Measurements from ENCODE around the gene ULK2.
"Not testable (repeated sequence)": the region's sequence is repeated elsewhere in the genome, so short reads cannot be mapped to it uniquely, and the experiment has no call there.

ULK2 gene

GRCh38 chr17:19867329-19868078 lies at the start of gene ULK2:
Gene ULK2 (minus strand): TSS chr17:19867936. CDS start chr17:19867417, 519 bp downstream.
- peak; percentile 85 for DNase-seq

DNA sequence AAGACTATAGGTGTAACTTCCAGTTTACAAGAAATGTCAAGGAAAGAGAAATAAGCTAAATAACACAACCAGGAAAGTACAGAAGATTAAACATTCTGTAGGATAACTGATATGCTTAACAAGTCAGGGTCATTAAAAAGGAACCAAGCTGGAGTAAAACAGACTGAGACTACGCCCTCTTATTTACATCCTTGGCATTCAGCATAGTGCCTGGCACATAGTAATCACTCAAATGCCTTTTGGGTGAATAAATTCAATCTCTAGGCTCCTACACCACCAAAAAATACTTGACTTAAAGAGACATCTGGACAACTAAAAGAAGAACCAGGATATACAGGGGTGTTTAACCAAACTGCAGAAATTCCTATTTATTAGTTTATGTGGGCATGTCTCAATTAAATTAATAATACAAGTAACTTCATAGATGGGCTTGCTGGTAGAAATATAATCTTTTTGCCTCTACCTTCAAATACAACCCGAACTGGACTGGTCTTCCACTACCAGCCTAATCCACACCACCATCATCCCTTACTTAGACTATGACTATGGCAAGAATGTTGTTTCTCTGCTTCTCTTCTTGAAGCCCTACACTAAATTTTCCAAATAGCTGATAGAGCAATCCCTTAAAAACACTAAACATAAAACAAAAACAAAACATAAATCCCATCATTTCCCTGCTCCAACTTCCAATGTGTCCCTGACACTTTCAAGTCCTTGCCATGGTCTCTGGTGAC lies 47.7 kb upstream of the ULK2 start:
- no peak for DNase-seq

DNA sequence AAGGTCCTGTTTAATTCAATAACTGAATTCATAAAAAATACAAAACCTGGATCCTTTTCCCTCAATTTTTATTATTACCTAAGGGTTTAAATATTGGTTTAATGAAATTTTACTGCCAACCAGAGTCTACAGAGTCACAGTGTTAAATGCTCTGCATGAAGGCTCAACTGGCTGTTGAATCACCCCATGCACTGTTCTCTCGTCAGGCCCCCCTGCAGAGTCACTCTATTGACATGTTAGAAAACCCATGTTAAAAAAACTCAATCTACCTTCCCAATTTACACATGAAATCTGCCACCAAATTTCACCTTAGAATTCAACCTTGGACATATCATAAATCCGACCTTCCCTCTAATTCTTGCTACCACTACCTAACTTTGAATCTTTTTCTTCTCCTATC lies 43.3 kb upstream of the ULK2 start:
- no peak for DNase-seq

DNA sequence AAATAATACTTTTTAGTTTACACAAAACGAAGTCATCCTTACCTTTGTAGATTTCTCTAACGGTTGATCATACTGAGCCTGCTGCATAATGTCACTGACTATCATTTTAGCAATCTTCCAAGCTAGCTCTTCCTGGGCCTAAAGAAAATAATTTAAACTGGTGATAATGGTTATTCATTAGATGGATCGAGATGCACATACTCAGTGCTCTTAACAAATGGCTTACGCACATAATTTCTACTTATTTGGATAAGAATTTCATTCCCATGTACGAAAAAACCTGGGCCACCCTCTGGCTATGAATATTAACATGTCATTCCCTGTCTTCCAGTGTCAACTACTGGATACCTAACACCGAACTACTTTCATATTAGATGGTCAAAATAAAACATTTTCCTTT lies 41.4 kb upstream of the ULK2 start:
- DNase-seq: no peak

- DNase-seq: peak; percentile 29
Measured at GRCh38 chr17:19905502-19905901, 37.8 kb upstream of the ULK2 start.

GRCh38 chr17:19904924-19905323 lies 37.2 kb upstream of the ULK2 start:
- DNase-seq: no peak

- DNase-seq: no peak
Measured at GRCh38 chr17:19904412-19904811, 36.7 kb upstream of the ULK2 start.

DNA sequence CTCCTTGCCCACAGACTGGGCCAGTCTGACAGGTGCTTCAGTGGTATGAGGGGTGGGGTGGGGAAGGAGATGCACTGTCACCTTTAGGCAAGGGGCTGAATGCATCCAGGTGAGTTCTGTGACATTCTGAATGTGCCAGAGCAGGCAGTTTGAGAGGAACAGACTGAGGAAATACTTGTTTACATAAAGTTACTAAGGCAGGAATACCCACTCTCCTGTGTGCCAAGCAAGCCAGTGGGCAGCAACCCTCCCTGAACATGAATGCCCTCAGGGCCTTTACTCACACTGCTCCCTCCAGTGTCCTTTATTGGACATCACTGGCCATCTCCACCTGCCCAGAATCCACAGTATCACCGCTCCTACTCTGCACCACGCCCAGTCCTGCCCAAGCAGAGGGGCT lies 33.1 kb upstream of the ULK2 start:
- no peak for DNase-seq

DNA sequence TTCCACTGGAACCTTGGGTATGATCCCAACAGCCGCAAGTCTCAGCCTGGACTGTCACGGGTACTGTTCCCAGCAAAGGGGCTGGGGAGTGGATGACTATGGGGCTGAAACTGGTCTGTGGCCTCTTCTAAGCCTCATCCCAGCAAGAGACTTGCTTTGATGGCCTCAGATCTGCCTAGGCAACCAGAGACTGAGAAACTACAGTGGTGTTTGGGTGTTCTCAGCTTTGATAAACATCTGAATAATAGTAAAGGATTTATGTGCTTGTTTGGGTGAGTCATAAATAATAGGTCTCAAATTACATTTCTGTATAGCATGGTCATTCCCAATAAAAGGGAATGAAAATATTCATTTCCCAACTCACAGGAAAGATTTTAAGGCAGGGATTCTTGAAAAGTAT lies 30.2 kb upstream of the ULK2 start:
- DNase-seq: peak; percentile 58

DNA sequence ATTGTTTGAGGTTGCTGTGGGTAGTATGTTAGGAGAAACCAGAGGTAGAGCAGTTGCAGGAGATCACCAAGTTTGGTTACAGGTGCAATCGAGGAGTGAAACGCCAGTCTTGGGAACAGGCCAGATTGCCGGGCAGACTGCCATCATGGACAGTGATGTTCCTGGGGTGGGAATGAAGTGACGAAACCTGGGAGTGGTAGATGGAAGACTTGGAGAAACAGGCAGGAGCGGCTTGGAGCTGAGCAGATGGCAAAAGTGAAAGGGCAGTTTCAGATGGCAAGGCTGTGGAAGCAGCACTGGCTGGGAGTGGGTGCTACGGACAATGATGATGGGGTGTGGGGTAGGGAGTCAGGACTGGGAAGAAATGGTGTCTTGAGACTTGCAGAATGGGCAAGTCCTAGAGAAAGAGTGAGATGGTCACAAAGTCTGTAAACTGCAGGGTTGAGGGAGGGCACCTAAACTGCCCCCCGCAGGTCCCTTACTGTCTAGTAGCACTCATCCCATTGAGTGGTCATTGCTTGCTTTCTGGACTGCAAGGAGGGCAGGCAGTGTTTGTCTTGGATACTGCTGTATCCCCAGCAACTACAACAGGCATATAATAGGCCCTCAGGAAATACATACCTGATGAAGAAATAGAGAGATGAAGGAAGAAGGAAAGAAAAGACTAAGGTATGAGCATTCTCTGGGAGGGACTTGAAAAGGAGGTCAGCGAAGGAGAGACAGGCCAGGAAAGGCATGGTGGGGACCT lies 29.5 kb upstream of the ULK2 start:
- peak; percentile 19 for DNase-seq

DNA sequence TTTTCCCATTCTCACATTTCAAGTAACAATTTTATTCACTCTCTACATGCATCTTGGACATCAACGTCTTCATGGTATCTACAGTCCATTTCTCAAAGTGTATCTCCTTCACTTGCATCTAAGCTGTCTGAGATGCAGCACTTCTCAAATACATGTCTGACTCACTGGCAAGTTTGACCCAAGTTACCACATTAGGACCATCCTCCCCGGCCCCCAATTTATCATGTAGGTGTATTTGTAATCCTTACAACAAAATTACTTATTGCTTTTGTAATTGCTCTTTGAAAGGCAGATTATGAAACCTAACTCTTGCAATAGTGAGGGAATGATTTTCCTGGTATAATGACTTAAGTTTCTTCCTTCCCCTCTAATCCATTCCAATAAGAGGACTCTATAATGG lies 28.9 kb upstream of the ULK2 start:
- DNase-seq: no peak

GRCh38 chr17:19890554-19890953 lies 22.8 kb upstream of the ULK2 start:
- DNase-seq: not testable (repeated sequence)

GRCh38 chr17:19890001-19890400 lies 22.3 kb upstream of the ULK2 start:
- not testable (repeated sequence) for DNase-seq

DNA sequence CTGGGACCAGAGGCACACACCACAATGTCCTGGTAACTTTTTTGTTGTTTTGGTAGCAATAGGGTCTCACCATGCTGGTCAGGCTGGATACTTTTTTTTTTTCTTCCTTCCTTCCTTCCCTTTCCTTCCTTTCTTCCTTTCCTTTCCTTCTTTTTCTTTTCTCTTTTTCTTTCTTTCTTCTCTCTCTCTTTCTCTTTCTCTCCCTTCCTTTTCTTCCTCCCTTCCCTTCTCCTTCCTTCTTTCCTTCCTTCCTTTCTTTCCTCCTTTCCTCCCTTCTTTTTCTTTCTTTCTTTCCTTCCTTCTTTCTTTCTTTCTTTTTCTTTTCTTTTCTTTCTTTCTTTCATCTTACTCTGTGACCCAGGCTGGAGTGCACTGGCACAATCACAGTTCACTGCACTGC lies 18.4 kb upstream of the ULK2 start:
- DNase-seq: no peak

DNA sequence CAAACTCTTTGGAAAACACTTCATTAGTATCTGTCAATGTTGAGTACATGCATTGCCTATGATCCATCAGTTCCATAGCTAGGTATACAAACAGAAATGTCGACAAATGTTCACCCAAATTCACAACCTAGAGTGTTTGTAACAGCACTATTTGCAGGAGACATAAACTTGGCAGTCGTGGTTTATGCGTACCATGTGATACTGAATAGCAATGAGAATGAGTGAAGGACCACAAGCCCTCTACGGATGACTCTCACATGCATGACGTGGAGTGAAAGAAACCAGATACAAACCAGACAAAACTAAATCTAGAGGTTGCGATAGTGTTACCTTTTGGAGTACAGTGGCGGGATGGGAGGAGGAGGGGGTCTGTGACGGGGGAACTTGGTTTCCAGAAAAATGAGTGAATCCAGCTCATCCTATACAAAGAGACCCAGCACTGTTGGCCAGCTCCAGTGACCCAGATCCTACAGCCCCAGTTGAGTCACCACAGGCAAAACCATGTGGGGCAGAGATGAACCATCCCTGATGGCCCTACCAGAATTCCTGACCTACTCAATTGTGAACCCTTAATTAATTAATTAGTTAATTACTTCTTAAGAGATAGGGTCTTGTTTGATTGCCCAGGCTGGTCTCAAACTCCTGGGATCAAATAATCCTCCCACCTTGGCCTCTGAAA lies 15.9 kb upstream of the ULK2 start:
- no peak for DNase-seq

DNA sequence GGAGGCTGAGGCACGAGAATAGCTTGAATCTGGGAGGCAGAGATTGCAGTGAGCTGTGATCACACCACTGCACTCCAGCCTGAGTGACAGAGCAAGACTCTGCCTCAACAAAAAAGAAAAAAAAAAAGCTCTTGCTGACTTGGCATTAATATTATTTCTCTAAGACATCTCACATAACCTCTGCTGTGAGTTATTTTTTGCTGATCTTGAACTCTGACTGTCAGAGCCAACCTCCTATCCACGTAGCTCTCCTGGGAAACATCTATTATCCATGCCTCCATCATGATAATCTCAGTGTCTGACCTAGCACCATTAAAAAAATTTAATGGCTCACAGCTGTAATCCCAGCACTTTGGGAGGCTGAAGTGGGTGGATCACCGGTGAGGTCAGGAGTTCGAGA lies 12.7 kb upstream of the ULK2 start:
- DNase-seq: no peak

GRCh38 chr17:19877364-19877945 lies 9.7 kb upstream of the ULK2 start:
- DNase-seq: no peak

GRCh38 chr17:19876529-19877161 lies 8.9 kb upstream of the ULK2 start:
- DNase-seq: no peak

DNA sequence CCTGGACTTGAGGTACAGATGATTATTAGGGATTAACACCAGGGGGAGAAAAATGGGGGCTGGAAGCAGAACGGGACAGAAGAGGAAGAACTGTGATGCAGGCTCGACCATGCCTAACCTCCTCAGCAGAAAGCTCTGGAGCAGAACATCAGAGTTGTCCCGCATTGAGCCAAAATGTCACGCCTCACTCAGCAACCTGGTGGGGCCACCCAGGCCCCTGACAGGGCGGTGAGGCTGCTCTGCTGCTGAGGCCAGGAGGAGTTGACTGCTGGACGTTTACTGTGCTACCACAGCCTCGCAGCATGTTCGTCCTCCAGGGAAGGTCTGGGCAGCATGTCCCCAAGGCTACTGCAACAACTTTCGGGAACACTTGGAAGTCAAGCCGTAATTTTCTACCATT lies 6.5 kb upstream of the ULK2 start:
- no peak for DNase-seq

DNA sequence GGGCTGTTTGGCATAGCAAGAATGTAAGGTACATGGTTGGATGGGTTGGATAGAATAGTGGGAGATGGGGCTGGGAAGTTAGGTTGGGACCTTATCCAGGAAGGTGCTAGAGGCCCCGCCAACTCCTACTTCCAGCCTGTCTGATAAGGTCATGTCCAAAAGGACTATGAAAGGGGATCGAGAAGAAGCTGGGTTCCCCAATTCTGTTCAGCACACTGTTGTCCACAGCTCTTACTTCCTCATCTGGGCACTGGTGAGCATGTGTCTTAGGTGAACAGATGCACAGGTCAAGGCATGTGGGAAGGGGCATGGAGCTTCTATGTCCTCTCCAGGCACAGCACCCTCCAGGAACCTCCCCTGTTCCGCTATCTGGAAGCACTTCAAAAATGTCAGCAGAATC lies 5.6 kb upstream of the ULK2 start:
- no peak for DNase-seq

- no peak for DNase-seq
Measured at GRCh38 chr17:19868079-19868395, 301 bp upstream of the ULK2 start.

DNA sequence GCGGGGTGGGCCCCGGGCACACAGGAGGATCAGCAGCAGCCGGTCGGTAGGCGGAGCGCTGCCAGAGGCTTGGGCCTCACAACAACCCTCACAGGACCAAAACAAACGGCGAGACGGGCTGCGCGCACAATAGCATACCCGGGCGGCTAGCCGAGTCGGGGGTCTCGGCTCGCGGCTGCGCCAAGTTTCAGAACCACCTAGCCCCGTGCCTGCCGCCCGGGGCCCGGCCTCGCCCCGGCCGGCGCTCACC lies 732 bp downstream of the ULK2 start:
- peak; percentile 69 for DNase-seq

DNA sequence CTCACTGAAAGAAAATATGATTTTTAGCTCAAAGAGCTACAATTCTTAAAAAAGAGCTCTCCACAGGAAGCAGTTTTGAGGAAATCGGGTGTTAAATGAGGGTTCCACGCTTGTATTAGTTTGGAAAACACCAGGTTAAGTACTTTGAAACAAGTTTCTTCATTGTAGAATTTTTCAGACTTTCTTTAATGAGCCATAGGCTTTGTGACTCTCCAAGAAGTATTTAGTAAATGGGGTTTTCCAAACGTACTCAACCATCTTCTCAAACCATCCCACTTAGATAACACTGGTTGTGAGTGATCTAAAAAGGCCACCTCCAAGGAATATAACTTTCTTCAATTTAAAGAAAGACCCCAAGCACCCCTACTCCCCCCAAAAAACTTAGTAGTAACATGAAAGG lies 2.7 kb downstream of the ULK2 start:
- DNase-seq: no peak
